Transverse colon (tissue), 4 donors: ENCODE data around the gene MAGI2. TPM values are rescaled to one million over a fixed set of nuclear protein-coding genes. Genes with fewer than 3 reads are reported as not detected.

Experiments
- DNase-seq: peaks from one replicate; pipeline ENCODE4 v3.0.0-alpha.2; 2019
- H3K27ac ChIP-seq, 4 donors: fragments of 200-600 bp; sonication (generic); 2 replicates each; pipeline ENCODE4 v1.5.1; 2016 to 2018; ENCODE audit warnings: inconsistent platforms in 4 of 4
- H3K27me3 ChIP-seq: fragments of 200-600 bp; sonication (generic); 2 replicates; pipeline ENCODE4 v1.5.1; 2017; ENCODE audit warnings: inconsistent platforms
- H3K36me3 ChIP-seq, 4 donors: fragments of 200-600 bp; sonication (generic); 2 replicates each; pipeline ENCODE4 v1.5.1; 2017 to 2019; ENCODE audit warnings: inconsistent platforms in 4 of 4
- H3K4me1 ChIP-seq, 4 donors: fragments of 200-600 bp; sonication (generic); 2 replicates each; pipeline ENCODE4 v1.5.1; 2017 to 2020; ENCODE audit warnings: inconsistent platforms in 4 of 4
- H3K4me3 ChIP-seq, 4 donors: fragments of 200-600 bp; sonication (generic); 1 replicate in 1 of 4; 2 replicates in 3 of 4; pipeline versions ENCODE4 v1.5.1 to v1.6.1; 2017 to 2019; ENCODE audit warnings: inconsistent platforms in 4 of 4
- H3K9me3 ChIP-seq, 2 donors: fragments of 200-600 bp; sonication (generic); 2 replicates each; pipeline ENCODE4 v1.5.1; 2017 to 2019; ENCODE audit warnings: inconsistent platforms in 2 of 2
- CTCF ChIP-seq, 5 experiments: fragments of 200-600 bp in 3 of 5; fragments of 450-650 bp in 2 of 5; sonication (generic) in 3 of 5; IDR thresholded peaks; 1 replicate in 2 of 5; 2 replicates in 3 of 5; pipeline ENCODE4 v1.5.1; 2016 to 2017; ENCODE audit warnings: antibody characterized with exemption in 5 of 5, inconsistent platforms in 3 of 5, mild to moderate bottlenecking in 2 of 5, moderate library complexity in 1 of 5
- EP300 ChIP-seq: sonication (generic); formaldehyde crosslinking; IDR thresholded peaks from one replicate; pipeline ENCODE4 v1.6.1; 2017; ENCODE audit warnings: antibody characterized with exemption, low read depth
- POLR2A ChIP-seq: fragments of 450-650 bp; IDR thresholded peaks from one replicate; pipeline ENCODE4 v1.6.1; 2016; ENCODE audit warnings: antibody characterized with exemption, mild to moderate bottlenecking, moderate library complexity
- POLR2AphosphoS5 ChIP-seq, 3 donors: sonication (generic); formaldehyde crosslinking; IDR thresholded peaks; one replicate each; pipeline ENCODE4 v1.6.1; 2016; ENCODE audit warnings: antibody characterized with exemption in 3 of 3
- WGBS, 2 donors: methylation state at CpG; one replicate each; pipeline ENCODE4 v1.1.5; 2018; ENCODE audit warnings: low coverage in 1 of 2; 5-methylcytosine and 5-hydroxymethylcytosine counted together
- in situ Hi-C, 4 donors: fragments of 200-750 bp; cut with MboI; loops; one replicate each; pipeline versions ENCODE4 v1.15.0 to v1.15.1; 2017; ENCODE audit warnings: low sequenced_read_pairs in 3 of 4, low pct_ligation_motif_present in 1 of 4, low pct_unique_long_range_greater_than_20kb in 1 of 4
- intact Hi-C: fragments of 100-400 bp; cut with DNase I; formaldehyde crosslinking; loops from one replicate; pipeline ENCODE4 v1.15.1; 2023; ENCODE audit warnings: low total_unique reads
- total RNA-seq, 4 donors: library from RNA; depleted of rRNA; stranded (reverse); fragments of >200 nt; gene quantifications; one replicate each; pipeline ENCODE4 v1.1.0, GENCODE V29; 2016

Gene MAGI2
- total RNA-seq, 4 donors from 2014 or later: 1.6 to 9.7 (median 4.1) TPM

- 92 to 95% methylated on average over 2 of the region's 2 CpGs for WGBS, 2 donors
- no peak for TF ChIP-seq POLR2AphosphoS5 (IDR thresholded peaks at IDR 0.05)
- no peak for TF ChIP-seq POLR2A
- no peak for TF ChIP-seq CTCF (IDR thresholded peaks at IDR 0.05)
- TF ChIP-seq EP300: no peak
- H3K27me3 ChIP-seq: no peaks in the 10 kb centered on the region
- H3K9me3 ChIP-seq: no peaks in the 10 kb centered on the region
- in situ Hi-C loops: no loop called here
- H3K4me1 ChIP-seq: no peaks in the 10 kb centered on the region
- H3K27ac ChIP-seq: no peak overlapping the region
- H3K4me3 ChIP-seq: no peak overlapping the region
- no peak for DNase-seq
- H3K36me3 ChIP-seq: no peaks in the 10 kb centered on the region
- intact Hi-C loops: no loop called here
Measured at GRCh38 chr7:78169992-78170391, 1283.5 kb downstream of the MAGI2 start.

GRCh38 chr7:78168865-78169264 lies 1284.6 kb downstream of the MAGI2 start:
- H3K27ac ChIP-seq: no peak overlapping the region
- DNase-seq: no peak
- no peaks in the 10 kb centered on the region for H3K9me3 ChIP-seq
- H3K36me3 ChIP-seq: no peaks in the 10 kb centered on the region
- WGBS, 2 donors: 75 to 80% methylated on average over 2 of the region's 2 CpGs
- H3K27me3 ChIP-seq: no peaks in the 10 kb centered on the region
- no peak overlapping the region for H3K4me3 ChIP-seq
- no peak for TF ChIP-seq POLR2A
- TF ChIP-seq CTCF (IDR thresholded peaks at IDR 0.05): no peak
- TF ChIP-seq EP300: no peak
- no peak for TF ChIP-seq POLR2AphosphoS5 (IDR thresholded peaks at IDR 0.05)
- no peaks in the 10 kb centered on the region for H3K4me1 ChIP-seq
- in situ Hi-C loops (no loop called here), intact Hi-C loops (no loop called here)

GRCh38 chr7:78167860-78168259 lies 1285.6 kb downstream of the MAGI2 start:
- DNase-seq: no peak
- H3K4me3 ChIP-seq: no peak overlapping the region
- TF ChIP-seq EP300 (no peak), POLR2AphosphoS5 (IDR thresholded peaks at IDR 0.05) (no peak)
- H3K27me3 ChIP-seq: no peaks in the 10 kb centered on the region
- no peaks in the 10 kb centered on the region for H3K36me3 ChIP-seq
- no peaks in the 10 kb centered on the region for H3K9me3 ChIP-seq
- intact Hi-C loops: no loop called here
- WGBS, 2 donors: 91 to 94% methylated on average over 9 to 12 of the region's 12 CpGs
- no peak overlapping the region for H3K27ac ChIP-seq
- H3K4me1 ChIP-seq: no peaks in the 10 kb centered on the region
- in situ Hi-C loops: no loop called here

GRCh38 chr7:78165854-78166253 lies 1287.6 kb downstream of the MAGI2 start:
- TF ChIP-seq CTCF (IDR thresholded peaks at IDR 0.05) (no peak), EP300 (no peak), POLR2AphosphoS5 (IDR thresholded peaks at IDR 0.05) (no peak), POLR2A (no peak)
- intact Hi-C loops: no loop called here
- 64% methylated on average over 3 of the region's 3 CpGs for WGBS, 2 donors
- Histone ChIP-seq H3K36me3 (no peaks in the 10 kb centered on the region), H3K27ac (no peak overlapping the region), H3K27me3 (no peaks in the 10 kb centered on the region), H3K4me3 (no peak overlapping the region), H3K9me3 (no peaks in the 10 kb centered on the region), H3K4me1 (no peaks in the 10 kb centered on the region)
- in situ Hi-C loops: no loop called here
- DNase-seq: no peak

- H3K27me3 ChIP-seq: no peaks in the 10 kb centered on the region
- intact Hi-C loops: no loop called here
- H3K9me3 ChIP-seq: no peaks in the 10 kb centered on the region
- in situ Hi-C loops: no loop called here
- DNase-seq: no peak
- no peak overlapping the region for H3K4me3 ChIP-seq
- H3K4me1 ChIP-seq: no peaks in the 10 kb centered on the region
- H3K36me3 ChIP-seq: no peaks in the 10 kb centered on the region
- no peak for TF ChIP-seq POLR2A
- no peak for TF ChIP-seq EP300
- no peak for TF ChIP-seq CTCF (IDR thresholded peaks at IDR 0.05)
- no peak for TF ChIP-seq POLR2AphosphoS5 (IDR thresholded peaks at IDR 0.05)
- no peak overlapping the region for H3K27ac ChIP-seq
- 73 to 76% methylated on average over 5 of the region's 5 CpGs for WGBS, 2 donors
Measured at GRCh38 chr7:78165454-78165853, 1288.0 kb downstream of the MAGI2 start.
